Stimulated activated CD8-positive, alpha-beta memory T cell treated with anti-CD3 and anti-CD28 coated beads, Interleukin-12 subunit alpha, Interleukin-12 subunit beta, amount 100 ng/mL, for 1 hour (primary cell): Measurements from ENCODE around the gene TMEM256.
"Not testable (repeated sequence)": the region's sequence is repeated elsewhere in the genome, so short reads cannot be mapped to it uniquely, and the experiment has no call there.

Experiments used
- DNase-seq: peaks from one replicate; pipeline ENCODE4 v3.0.0-alpha.2; 2020; ENCODE audit warnings: low read depth

TMEM256 gene

GRCh38 chr17:7383371-7383741 is 20.5 kb downstream of the TMEM256 start:
- DNase-seq, result no peak

- DNase-seq, result no peak
Measured at GRCh38 chr17:7382901-7383300, 21.0 kb downstream of the TMEM256 start.

GRCh38 chr17:7380855-7381683 is 22.8 kb downstream of the TMEM256 start, which contains the start of gene TNK1:
Gene TNK1, plus strand, starts transcription at chr17:7381089. Its CDS starts 1,838 bp downstream, at chr17:7382927.
- no peak for DNase-seq

- no peak for DNase-seq
Measured at GRCh38 chr17:7380321-7380720, 23.6 kb downstream of the TMEM256 start.

GRCh38 chr17:7379134-7379533 is 24.8 kb downstream of the TMEM256 start:
- no peak for DNase-seq

- DNase-seq, result no peak
Measured at GRCh38 chr17:7374353-7374752, 29.5 kb downstream of the TMEM256 start.

GRCh38 chr17:7370853-7371252 is 33.0 kb downstream of the TMEM256 start:
- no peak for DNase-seq

GRCh38 chr17:7369825-7370224 is 34.1 kb downstream of the TMEM256 start:
- no peak for DNase-seq

GRCh38 chr17:7368599-7368994 is 35.3 kb downstream of the TMEM256 start:
- not testable (repeated sequence) for DNase-seq

GRCh38 chr17:7367918-7368598 is 35.8 kb downstream of the TMEM256 start:
- no peak for DNase-seq

GRCh38 chr17:7367083-7367482 is 36.8 kb downstream of the TMEM256 start:
- DNase-seq, result no peak

- DNase-seq, result not testable (repeated sequence)
Measured at GRCh38 chr17:7365963-7366362, 37.9 kb downstream of the TMEM256 start.

GRCh38 chr17:7363311-7363710 is 40.6 kb downstream of the TMEM256 start:
- no peak for DNase-seq

GRCh38 chr17:7361906-7362305 is 42.0 kb downstream of the TMEM256 start:
- no peak for DNase-seq

- DNase-seq, result no peak
Measured at GRCh38 chr17:7357381-7357780, 46.5 kb downstream of the TMEM256 start.

GRCh38 chr17:7356756-7357155 is 47.1 kb downstream of the TMEM256 start:
- no peak for DNase-seq

- peak; percentile 74 for DNase-seq
Measured at GRCh38 chr17:7356072-7356549, 47.8 kb downstream of the TMEM256 start.

- no peak for DNase-seq
Measured at GRCh38 chr17:7355573-7355972, 48.3 kb downstream of the TMEM256 start.

GRCh38 chr17:7355053-7355452 is 48.8 kb downstream of the TMEM256 start, which contains the start of gene TMEM95:
Gene TMEM95, plus strand, starts transcription at chr17:7355156. Its CDS starts 49 bp downstream, at chr17:7355205.
- DNase-seq, result no peak

- no peak for DNase-seq
Measured at GRCh38 chr17:7354262-7354843, 49.5 kb downstream of the TMEM256 start.
